Umbilical cord (tissue), 2 donors: ENCODE data around the gene SLC5A2. TPM values are rescaled to one million over a fixed set of nuclear protein-coding genes. Genes with fewer than 3 reads are reported as not detected.
A peak's percentile ranks its signal among the peaks of the same experiment; 100 is the strongest.
"Not testable (repeated sequence)": the region's sequence is repeated elsewhere in the genome, so short reads cannot be mapped to it uniquely, and the experiment has no call there.

ENCODE experiments used
- DNase-seq: peaks from one replicate; pipeline ENCODE4 v3.0.0-alpha.2; 2015; ENCODE audit warnings: low spot score
- total RNA-seq: library from RNA; depleted of rRNA; stranded (reverse); fragments of >200 nt; gene quantifications from one replicate; pipeline ENCODE4 v1.2.3, GENCODE V29; 2014; ENCODE audit warnings: low replicate concordance; ENCODE audit not compliant: insufficient read depth

The SLC5A2 gene
- total RNA-seq: 2.9 TPM

DNA sequence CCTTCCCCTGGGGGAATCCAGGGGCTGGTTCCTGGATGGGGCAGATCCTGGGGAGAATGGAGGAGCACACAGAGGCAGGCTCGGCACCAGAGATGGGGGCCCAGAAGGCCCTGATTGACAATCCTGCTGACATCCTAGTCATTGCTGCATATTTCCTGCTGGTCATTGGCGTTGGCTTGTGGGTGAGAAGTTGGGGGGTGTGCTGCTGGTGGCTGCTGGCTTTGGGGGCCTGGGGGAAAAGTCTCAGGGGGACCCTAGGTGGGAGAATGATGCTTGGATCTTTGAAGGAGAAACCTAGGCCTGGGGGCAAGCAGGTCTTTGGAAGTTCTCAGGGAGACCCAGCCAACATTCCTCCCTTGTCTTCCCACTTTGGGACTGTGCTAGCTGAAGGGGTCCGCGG, at the start of gene SLC5A2:
TSS of gene SLC5A2 (plus strand) at position 43 of the 400 bp plus-strand sequence. CDS start at position 57, 14 bp downstream.
- DNase-seq: no peak

DNA sequence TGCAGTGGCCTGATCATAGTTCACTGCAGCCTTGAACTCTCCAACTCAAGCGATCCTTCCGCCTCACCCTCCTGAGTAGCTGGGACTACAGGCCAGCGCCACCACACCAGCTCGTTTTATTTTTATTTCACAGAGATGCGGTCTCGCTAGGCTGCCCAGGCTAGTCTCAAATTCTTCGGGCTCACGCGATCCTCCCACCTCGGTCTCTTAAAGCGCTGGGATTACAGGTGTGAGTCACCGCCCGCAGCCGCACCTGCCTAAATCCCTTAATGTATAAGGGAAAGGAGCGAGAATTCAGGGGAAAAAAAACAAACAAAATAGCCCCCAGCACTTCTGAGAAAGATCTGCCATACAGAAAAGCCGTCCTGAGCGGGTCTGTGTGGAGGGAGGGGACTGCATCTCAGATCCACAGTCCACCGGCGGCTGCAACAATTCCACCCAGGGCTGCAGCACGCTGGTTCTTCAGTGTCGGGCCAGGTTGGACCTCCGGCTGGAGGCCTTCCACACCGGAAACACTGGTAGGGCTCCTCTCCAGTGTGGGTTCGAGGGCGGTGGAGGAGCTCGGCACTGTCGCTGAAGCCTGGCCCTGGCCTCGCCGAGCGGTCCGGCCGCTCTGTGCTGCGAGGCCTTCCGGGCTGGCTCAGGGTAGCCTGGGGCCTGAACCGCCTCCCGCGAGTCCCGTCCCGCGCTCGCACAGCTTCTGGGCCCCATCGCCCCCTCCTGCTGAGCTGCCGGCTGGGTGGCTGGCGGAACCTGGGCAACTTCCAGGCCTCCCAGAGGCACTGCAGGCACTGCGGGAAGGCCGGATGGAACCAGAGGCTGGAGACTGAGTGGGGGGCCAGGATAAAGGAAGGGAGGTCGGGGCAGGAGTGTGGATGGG, 47.3 kb upstream of the SLC5A2 start:
- no peak for DNase-seq

- DNase-seq: no peak
These were observed 46.5 kb upstream of the SLC5A2 start for GRCh38 chr16:31436221-31437045.

GRCh38 chr16:31438414-31438813, 44.5 kb upstream of the SLC5A2 start:
- DNase-seq: no peak

GRCh38 chr16:31439023-31439422, 43.9 kb upstream of the SLC5A2 start:
- not testable (repeated sequence) for DNase-seq

GRCh38 chr16:31439519-31439918, 43.4 kb upstream of the SLC5A2 start:
- no peak for DNase-seq

DNA sequence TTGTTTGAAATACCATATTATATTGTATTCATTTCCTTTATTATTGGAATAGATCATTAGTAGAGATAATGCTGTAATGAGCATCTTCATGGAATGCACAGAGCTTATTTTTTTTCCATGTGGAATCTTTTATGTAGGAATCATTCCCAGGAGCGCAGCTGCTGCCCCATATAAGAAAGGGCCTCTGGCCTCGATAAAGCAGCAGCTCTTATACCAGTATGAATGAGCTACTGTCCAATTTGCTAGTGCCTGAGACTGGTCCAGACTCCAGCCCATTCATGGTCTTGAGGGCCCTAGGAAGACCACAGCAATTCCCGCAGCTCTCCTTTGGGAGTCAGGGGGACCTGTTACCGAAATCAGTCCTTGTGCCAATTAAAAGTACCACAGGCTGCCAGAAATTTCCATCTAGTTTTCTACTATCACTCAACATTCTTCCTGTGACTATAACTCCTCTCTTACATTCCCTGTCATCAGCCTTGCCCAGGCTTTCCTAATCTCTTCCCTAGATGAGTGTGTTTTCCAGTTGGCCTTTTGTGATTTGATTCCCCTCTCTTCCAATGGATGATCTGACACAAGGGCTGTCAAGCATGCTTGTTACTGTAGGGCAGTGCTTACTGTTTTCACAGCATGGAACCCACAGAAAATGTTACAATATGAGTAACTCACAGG, 42.3 kb upstream of the SLC5A2 start:
- no peak for DNase-seq

DNA sequence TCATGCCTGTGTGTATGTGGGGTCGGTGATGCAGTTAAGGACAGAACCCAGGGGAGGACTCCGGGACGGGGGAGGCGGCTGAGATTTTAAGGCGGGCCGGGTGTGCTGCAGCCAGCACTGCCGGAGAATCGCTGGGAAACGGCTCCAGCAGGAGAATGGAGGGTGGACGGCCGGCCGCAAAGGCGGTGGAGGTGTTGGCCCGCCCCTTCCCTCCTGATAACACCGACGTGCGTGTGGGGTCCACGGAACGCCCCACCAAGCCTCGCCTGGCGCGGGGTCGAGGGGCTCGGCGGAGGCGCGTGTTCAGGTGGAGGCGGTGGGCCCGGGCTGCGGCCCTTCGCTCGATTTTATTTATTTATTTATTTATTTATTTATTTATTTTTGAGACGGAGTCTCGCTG, 41.0 kb upstream of the SLC5A2 start:
- no peak for DNase-seq

DNA sequence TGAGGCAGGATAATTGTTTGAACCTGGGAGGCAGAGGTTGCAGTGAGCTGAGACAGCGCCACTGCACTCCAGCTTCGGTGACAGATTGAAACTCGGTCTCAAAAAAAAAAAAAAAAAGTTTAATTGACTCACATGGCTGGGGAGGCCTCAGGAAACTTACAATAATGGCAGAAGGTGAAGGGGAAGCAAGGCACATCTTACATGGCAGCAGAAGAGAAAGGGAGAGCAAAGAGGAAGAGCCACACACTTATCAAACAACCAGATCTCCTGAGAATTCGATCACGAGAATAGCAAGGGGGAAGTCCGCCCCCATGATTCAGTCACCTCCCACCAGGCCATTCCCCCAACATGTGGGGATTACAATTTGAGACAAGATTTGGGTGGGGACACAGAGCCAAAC, 37.0 kb upstream of the SLC5A2 start:
- not testable (repeated sequence) for DNase-seq

GRCh38 chr16:31451201-31451600, 31.7 kb upstream of the SLC5A2 start:
- no peak for DNase-seq

DNA sequence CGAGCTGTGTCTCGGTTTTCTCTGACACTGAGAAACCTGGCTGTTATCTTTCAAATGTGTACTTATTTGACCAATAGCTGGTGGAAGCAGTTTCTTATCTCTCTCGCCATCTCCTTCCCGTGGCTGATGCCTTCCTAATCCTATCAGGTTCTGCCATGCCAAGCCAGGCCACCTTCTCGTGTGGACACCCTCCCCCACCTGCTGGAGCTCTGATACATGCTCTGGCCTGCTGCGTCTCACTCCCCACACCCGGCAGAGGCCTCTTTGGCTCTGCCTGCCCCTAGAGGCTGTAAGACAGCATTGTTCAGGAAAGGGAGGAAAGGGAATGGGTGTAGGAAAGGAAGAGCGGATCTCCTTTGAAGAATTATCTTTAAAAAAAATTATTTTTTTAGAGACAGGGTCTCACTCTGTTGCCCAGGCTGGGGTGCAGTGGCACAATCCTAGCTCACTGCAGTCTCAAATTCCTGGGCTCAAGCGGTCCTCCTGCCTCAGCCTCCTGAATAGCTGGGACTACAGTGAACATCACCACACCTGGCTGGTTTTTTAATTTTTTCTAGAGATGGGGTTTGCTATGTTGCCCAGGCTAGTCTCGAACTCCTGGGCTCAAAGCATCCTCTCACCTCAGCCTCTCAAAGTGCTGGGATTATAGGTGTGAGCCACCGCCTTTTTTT, 31.1 kb upstream of the SLC5A2 start:
- DNase-seq: peak; percentile 82

GRCh38 chr16:31452631-31453106, 30.3 kb upstream of the SLC5A2 start:
- DNase-seq: peak; percentile 86

- peak; percentile 51 for DNase-seq
These were observed 29.4 kb upstream of the SLC5A2 start for GRCh38 chr16:31453255-31454204.

DNA sequence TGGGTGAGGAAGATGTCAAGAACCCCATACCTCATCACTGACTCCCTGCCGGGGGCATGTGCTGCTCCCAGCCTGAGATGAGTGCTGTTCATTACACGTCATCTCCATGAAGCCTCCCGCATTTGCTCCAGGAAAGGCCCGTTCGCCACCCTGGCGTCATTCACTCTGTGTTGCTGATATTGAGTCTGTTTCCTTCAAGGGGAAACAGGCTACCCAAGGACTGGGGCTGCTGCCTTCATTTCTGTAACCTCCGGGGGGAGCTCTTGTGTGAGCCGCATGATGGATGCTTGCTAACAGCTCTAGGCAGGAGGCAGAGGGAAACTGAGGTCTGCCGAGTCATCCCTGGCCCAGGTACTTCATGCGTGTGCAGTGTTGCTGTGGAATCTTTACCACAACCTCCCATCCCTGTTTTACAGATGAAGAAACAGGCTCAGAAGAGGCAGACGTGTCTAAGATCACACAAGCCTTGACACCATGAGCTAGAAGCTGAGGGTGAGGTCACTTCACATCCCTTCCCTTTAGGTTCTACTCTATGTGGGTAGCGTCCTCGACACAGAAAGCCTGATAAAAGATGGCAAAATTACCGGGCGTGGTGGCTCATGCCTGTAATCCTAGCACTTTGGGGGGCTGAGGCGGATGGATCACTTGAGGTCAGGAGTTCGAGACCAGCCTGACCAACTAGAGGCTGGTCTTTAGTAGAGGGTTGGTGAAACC, 27.2 kb upstream of the SLC5A2 start:
- no peak for DNase-seq

GRCh38 chr16:31456988-31457360, 25.9 kb upstream of the SLC5A2 start:
- no peak for DNase-seq

DNA sequence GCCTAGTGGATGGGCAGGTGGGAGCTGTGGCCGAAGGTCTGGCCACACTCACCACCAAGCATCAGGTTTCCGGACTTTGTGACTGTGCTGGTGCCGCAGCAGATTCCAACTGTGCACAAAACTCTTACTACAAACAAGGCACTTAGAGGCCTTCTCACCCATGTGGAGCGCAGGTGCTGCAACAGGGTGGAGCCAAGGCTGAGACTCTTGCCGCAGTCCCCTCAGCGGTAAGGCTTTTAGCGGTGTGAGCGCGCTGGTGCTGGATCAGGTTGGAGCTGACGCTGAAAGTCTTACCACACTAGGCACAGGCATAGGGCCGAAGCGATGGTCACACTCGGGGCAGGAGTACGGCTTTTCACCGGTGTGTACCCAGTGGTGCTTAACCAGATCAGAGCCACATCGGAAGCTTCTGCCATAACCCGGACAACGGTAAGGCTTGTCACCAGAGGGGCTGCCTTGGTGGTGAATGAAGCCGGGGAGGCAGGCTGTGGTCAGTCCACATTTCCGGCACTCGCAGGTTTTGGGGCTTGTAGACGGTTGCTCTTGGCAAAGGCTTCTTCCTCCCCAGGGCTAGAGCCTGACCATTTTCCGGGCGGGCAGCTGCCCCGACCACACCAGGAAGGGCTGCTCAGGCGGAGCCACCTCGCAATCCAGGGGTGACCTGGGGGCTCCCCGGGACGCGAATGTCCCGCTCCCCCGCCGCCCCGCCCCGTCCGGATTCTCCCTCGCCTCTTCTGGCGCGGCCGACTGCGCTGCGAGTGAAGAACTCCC, 24.7 kb upstream of the SLC5A2 start:
- DNase-seq: peak; percentile 31

DNA sequence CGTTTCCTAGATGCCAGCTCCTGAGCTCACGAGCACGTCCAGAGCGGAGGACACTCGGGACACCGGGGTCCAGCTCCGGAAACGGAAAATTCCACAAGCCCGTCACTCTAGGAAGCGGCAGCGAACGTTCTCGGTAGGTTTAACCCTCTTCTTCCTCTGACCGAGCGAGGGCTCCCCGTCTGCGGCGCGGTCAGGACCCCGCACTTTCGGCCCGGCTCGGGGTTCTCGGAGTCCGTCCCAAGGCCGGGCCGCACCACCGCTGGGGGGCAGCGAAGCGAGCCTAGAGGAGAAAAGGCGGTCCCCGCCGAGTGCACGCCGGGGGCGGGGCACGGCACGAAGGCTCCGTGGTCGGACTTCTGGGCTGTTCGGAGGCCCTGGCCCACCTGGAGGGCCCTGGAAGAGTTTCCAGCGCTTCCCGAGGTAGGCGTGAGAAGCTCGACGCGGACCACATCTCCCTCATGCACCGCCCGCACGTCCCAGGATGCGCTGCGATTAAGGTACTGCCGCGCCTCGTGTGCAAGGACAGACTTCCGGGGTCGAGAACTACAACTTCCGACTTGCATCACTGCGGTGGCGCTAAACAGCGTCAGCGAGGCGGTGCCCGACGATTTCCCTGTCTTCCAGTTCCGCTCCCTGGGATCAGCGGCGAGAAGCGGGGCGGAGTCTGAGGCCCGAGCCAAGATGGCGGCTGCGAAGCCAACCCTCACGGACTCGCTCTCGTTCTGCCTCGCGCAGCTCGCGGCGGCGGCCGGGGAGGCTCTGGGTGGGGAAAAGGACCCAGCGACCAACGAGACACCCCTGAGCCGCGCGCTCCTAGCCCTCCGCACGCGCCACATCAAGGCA, 23.9 kb upstream of the SLC5A2 start, which contains the start of gene ARMC5:
TSS of gene ARMC5 (plus strand) at position 658 of the 843 bp plus-strand sequence. CDS start at position 682, 24 bp downstream.
- peak; percentile 99 for DNase-seq
